Inflammatory macrophage treated with lipopolysaccharide for 1 hour (primary cell): ENCODE results near the gene CD52.

Experiments used
- DNase-seq, 2 donors: peaks; one replicate each; pipeline ENCODE4 v3.0.0-alpha.2; 2020 to 2022

CD52 gene

GRCh38 chr1:26335774-26336476 lies 18.2 kb downstream of the CD52 start:
- DNase-seq: peak in 1 of 2 donors; percentile 56

GRCh38 chr1:26336477-26337205 lies 18.9 kb downstream of the CD52 start:
- DNase-seq: peak in 1 of 2 donors; percentile 15

- DNase-seq: no peak
These were observed 19.4 kb downstream of the CD52 start for GRCh38 chr1:26337206-26337535.

- no peak for DNase-seq
These were observed 19.9 kb downstream of the CD52 start for GRCh38 chr1:26337625-26338024.

GRCh38 chr1:26338670-26339069 lies 20.9 kb downstream of the CD52 start:
- no peak for DNase-seq

GRCh38 chr1:26340047-26340481 lies 22.3 kb downstream of the CD52 start:
- no peak for DNase-seq

- no peak for DNase-seq
These were observed 26.6 kb downstream of the CD52 start for GRCh38 chr1:26344147-26344920.

- no peak for DNase-seq
These were observed 28.0 kb downstream of the CD52 start for GRCh38 chr1:26345718-26346117.

GRCh38 chr1:26346274-26347033 lies 28.7 kb downstream of the CD52 start:
- DNase-seq: no peak

- no peak for DNase-seq
These were observed 31.6 kb downstream of the CD52 start for GRCh38 chr1:26349188-26349876.

- DNase-seq: no peak
These were observed 32.1 kb downstream of the CD52 start for GRCh38 chr1:26349877-26350244.

GRCh38 chr1:26350343-26350700 lies 32.6 kb downstream of the CD52 start:
- no peak for DNase-seq

- no peak for DNase-seq
These were observed 33.2 kb downstream of the CD52 start for GRCh38 chr1:26350701-26351589.

- no peak for DNase-seq
These were observed 34.0 kb downstream of the CD52 start for GRCh38 chr1:26351590-26352337.

GRCh38 chr1:26352338-26352679 lies 34.6 kb downstream of the CD52 start:
- DNase-seq: no peak

GRCh38 chr1:26353210-26353859 lies 35.6 kb downstream of the CD52 start:
- DNase-seq: no peak

- no peak for DNase-seq
These were observed 36.4 kb downstream of the CD52 start, which contains the start of gene CRYBG2 for GRCh38 chr1:26353976-26354820. Gene CRYBG2, minus strand, starts transcription at chr1:26354130. Its CDS starts 7,473 bp downstream, at chr1:26346657.

- no peak for DNase-seq
These were observed 37.2 kb downstream of the CD52 start for GRCh38 chr1:26354972-26355371.

GRCh38 chr1:26356106-26356505 lies 38.3 kb downstream of the CD52 start:
- no peak for DNase-seq
